PC-9 (cell line): ENCODE results near the gene ZNF776.

Source experiments
- CTCF ChIP-seq: fragments of 200-600 bp; sonication (generic); conservative IDR thresholded peaks from 2 replicates; pipeline ENCODE4 v1.6.1; 2017; ENCODE audit warnings: mixed run types, antibody characterized with exemption, mild to moderate bottlenecking, moderate library complexity
- EZH2 ChIP-seq: fragments of 200-600 bp; sonication (generic); IDR thresholded peaks from 2 replicates; pipeline ENCODE4 v1.8.0; 2017; ENCODE audit warnings: antibody characterized with exemption, low read depth

GRCh38 chr19:57757941-57758340 is 11.3 kb downstream of the ZNF776 start:
- TF ChIP-seq CTCF (no peak), EZH2 (no peak)
